GM19452 (cell line): ENCODE data around the gene AFAP1L2.

Experiments used
- ATAC-seq: cut with Tn5 transposase; IDR thresholded peaks from one replicate; pipeline ENCODE4 v1.9.1; 2021; ENCODE audit not compliant: unreplicated experiment

AFAP1L2 gene

DNA sequence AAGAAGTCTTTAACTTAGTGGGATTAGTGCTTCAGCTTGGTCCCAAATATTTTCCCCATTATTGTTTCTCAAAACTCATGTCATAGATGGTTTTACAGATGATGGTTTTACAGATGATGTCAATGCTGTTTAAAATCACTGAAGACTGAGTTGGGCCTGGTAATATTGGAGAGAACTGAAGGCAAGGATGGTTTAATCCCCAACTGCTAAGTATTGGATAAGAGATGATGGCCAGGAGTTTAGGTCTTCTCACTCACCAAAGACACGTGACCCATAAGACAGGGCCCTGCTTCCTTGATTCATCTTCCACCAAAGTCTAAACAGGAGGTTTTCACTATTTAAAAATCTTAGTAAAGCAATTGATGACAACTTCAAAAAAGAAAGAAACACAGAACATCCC lies 108.9 kb downstream of the AFAP1L2 start:
- ATAC-seq, result no peak

- no peak for ATAC-seq
These were observed 109.8 kb downstream of the AFAP1L2 start for GRCh38 chr10:114294549-114294948.

DNA sequence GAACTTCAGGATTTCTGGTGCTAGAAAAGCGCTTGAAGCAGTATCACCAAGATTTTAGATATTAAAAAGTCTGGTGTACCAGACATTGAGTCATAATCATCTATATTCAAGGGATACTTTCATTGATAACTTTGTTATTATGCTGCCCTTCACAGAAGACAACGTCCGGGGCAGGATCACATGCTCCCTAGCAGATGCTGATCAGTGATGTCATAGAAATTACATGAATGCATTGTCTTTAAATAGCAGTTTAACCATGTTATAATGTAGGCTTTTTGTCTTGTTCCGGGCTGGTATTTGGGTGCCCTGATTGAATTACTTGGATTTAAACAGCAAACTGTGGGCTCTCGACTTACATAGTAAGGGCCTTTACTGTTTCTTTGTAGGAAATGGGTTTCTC lies 111.2 kb downstream of the AFAP1L2 start:
- ATAC-seq, result no peak

DNA sequence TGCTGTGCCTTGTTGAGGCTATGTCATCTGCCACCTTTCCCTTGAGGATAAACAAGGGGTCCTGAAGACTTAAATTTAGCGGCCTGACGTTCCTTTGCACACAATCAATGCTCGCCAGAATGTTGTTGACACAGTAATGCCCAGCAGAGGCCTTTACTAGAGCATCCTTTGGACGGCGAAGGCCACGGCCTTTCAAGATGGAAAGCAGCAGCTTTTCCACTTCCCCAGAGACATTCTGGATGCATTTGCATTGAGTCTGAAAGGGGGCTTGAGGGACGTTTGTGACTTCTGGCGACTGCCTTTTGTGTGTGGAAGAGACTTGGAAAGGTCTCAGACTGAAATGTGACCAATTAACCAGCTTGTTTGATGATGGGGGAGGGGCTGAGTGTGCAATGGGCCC lies 112.8 kb downstream of the AFAP1L2 start:
- ATAC-seq, result no peak

DNA sequence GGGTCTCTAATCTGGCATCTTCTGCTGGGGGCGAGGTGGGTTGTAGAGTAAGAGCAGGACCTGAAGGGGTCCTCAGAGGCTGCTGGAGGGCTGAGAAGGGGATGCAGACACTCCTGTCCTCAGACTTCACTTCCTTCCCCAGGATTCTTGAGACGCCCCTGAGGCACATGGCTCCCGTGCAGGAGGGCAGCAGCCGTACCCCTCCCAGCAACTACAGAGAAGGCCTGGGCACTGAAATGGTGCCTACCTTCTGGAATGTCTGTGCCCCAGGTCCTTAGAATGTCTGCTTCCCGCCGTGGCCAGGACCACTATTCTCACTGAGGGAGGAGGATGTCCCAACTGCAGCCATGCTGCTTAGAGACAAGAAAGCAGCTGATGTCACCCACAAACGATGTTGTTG lies 113.2 kb downstream of the AFAP1L2 start:
- ATAC-seq, result no peak

DNA sequence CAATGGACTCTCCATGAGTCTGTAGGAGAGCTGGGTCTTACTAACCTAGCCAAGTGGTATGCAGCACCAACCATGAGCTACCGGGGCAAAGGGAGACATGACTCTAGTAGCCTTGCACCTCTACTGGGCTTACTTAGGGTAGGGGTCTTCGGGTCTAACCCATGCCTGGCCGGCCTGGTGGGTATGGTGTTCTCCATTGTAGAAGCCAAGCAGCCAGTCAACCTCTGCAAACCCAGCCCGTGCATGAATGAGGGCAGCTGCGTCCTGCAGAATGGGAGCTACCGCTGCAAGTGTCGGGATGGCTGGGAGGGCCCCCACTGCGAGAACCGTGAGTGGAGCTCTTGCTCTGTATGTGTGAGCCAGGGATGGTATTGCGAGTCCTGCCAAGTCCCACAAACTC lies 114.3 kb downstream of the AFAP1L2 start:
- ATAC-seq, result no peak

GRCh38 chr10:114289096-114289436 lies 115.2 kb downstream of the AFAP1L2 start:
- no peak for ATAC-seq

DNA sequence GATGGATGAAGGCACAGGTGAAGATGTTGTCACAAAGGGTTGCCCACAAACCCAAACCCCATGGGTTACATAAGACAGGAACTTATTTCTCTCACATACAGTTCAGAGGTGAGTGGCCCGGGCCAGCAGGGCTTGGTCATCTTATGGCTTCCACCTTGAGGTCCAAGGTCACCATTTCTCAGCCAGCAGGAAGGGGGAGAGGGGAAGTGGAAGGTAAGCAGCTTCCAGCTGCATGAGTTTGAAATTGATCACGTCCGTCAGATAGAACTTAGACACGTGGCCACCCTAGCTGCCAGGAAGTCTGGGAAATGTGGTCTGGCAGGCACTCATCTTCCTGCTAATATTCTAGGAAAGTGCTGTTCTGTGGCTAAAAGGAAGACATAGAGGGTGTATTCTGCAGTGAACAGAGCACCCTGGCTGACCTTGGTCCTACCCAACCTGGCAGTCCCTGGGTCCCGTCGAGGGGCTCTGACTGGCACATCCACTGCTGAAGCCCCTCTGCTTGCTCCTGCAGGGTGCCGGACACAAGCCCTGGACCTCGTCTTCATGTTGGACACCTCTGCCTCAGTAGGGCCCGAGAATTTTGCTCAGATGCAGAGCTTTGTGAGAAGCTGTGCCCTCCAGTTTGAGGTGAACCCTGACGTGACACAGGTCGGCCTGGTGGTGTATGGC lies 115.7 kb downstream of the AFAP1L2 start:
- no peak for ATAC-seq

GRCh38 chr10:114286921-114287320 lies 117.4 kb downstream of the AFAP1L2 start:
- ATAC-seq, result no peak

DNA sequence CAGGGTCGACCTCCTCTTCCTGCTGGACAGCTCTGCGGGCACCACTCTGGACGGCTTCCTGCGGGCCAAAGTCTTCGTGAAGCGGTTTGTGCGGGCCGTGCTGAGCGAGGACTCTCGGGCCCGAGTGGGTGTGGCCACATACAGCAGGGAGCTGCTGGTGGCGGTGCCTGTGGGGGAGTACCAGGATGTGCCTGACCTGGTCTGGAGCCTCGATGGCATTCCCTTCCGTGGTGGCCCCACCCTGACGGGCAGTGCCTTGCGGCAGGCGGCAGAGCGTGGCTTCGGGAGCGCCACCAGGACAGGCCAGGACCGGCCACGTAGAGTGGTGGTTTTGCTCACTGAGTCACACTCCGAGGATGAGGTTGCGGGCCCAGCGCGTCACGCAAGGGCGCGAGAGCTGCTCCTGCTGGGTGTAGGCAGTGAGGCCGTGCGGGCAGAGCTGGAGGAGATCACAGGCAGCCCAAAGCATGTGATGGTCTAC lies 118.3 kb downstream of the AFAP1L2 start:
- no peak for ATAC-seq

GRCh38 chr10:114284346-114285071 lies 119.8 kb downstream of the AFAP1L2 start:
- no peak for ATAC-seq

GRCh38 chr10:114283535-114284234 lies 120.6 kb downstream of the AFAP1L2 start:
- ATAC-seq, result no peak

GRCh38 chr10:114283091-114283490 lies 121.2 kb downstream of the AFAP1L2 start:
- ATAC-seq, result no peak

GRCh38 chr10:114282526-114282925 lies 121.8 kb downstream of the AFAP1L2 start:
- ATAC-seq, result no peak

DNA sequence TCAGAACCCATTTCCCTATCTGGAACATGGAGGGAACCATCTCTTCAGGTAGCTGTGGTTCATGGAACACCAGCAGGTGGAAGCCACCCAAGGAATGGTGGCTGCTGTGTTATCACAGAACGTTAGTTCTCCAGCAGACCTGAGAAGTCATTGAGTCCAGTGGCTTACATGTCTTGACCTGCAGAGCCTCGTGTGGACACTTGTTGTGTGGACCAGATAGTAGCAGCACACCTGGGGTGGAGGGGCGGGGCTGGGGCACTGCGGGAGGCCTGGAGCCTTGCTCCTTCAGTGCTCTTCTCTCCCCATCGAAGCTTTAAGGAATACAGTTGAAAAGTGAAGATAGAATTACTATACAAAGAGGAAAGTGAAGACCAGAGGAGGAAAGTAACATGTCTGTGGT lies 122.8 kb downstream of the AFAP1L2 start:
- ATAC-seq, result no peak

- ATAC-seq, result no peak
These were observed 123.3 kb downstream of the AFAP1L2 start for GRCh38 chr10:114281006-114281405.

DNA sequence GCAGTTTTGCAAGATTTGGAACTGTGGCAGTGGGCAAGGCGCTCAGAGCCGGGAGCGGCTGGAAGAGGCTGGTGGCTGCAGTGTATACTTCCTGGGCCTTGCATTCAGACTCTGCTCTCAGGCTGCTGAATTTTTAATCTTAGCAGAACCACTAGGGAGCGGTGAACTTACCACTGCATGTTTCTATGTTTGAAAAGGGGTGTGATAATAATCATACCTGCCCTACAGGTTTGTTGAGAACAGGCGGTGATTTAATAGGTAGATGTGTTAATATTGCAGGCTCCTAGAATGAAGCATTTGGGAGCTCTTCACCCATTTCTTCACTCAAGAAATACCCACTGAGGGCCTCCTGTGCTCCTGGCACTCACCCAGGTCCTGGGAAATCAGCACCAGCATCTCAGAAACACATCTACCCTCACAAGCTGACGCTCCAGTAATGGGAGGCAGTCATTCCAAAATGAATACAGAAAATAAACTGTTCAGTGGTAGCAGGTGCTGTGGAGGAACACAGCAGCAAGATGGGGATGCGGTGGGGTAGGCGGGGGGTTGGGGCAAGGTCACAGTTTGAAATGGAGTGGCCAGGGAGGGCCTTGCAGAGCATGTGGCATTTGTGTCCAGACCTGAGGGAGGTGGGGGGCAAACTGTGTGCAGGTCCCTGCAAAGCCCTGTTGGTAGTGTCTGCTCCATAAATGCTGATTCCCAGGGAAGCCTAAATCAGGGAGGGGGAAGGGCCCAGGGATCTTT lies 124.2 kb downstream of the AFAP1L2 start:
- ATAC-seq, result no peak

GRCh38 chr10:114279289-114279688 lies 125.0 kb downstream of the AFAP1L2 start:
- ATAC-seq, result no peak

GRCh38 chr10:114278884-114279191 lies 125.5 kb downstream of the AFAP1L2 start:
- ATAC-seq, result no peak

DNA sequence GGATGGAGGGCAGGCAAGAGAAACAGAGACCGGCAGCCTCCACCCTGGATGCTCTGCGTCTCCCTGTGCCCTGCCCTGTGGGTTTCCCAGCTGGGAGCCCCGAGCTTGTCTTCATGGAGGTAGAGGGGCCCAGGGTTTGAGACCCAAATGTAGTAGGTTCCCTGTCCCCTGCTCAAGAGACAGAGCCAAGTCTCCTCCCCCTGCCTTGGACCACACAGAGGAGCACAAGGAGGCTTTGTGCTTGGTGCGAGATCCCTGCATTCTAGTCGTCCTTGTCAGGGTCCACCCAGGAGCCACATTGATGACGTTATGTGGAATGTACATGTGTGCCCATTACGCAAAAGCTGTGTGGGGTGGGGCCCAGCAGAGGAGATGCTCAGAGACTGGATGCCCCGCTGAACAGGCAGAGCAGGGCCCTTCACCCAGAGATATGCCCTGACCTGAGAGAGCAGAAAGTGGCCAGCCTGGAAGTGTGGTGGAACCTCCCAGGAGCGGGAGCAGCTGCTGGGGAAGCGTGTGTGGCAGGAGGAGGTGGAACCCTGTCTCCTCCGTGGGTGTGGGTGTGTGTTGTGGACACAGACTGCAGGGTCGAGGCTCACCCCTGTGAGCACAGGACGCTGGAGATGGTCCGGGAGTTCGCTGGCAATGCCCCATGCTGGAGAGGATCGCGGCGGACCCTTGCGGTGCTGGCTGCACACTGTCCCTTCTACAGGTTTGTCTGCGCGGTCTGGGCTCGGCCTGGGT lies 126.0 kb downstream of the AFAP1L2 start:
- no peak for ATAC-seq

DNA sequence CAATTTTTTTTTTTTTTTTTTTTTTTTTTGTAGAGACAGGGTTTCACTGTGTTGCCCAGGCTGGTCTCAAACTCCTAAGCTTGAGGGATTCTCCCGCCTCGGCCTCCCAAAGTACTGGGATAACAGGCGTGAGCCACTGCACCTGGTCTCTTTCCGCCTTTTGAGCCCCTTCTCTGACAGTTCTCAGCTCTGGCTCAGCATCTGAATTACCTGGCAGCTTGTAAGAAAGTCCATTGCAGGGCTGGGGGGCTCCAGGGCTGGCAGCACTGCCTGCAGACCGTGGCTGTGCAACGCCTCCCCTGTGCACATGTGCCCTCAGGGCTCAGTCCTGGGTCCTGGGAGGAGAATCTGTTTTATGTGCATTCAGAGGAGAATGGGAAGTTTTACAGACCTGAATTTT lies 127.6 kb downstream of the AFAP1L2 start:
- no peak for ATAC-seq
